ENCODE measurements around the gene FAM186B.
"Not testable (repeated sequence)": the region's sequence is repeated elsewhere in the genome, so short reads cannot be mapped to it uniquely, and the experiment has no call there.

The FAM186B gene

GRCh38 chr12:49635656-49636055 lies 30.2 kb upstream of the FAM186B start:
- no peak for DNase-seq (ENCODE audit: low read depth, low spot score)

- DNase-seq (ENCODE audit: low read depth, low spot score) = no peak
Measured at GRCh38 chr12:49635036-49635435, 29.6 kb upstream of the FAM186B start.

GRCh38 chr12:49633703-49634345 lies 28.4 kb upstream of the FAM186B start:
- no peak for DNase-seq (ENCODE audit: low read depth, low spot score)

GRCh38 chr12:49632986-49633702 lies 27.7 kb upstream of the FAM186B start:
- DNase-seq (ENCODE audit: low read depth, low spot score) = no peak

- DNase-seq (ENCODE audit: low read depth, low spot score) = no peak
Measured at GRCh38 chr12:49632401-49632800, 27.0 kb upstream of the FAM186B start.

- no peak for DNase-seq (ENCODE audit: low read depth, low spot score)
Measured at GRCh38 chr12:49631336-49631907, 26.0 kb upstream of the FAM186B start.

- DNase-seq (ENCODE audit: low read depth, low spot score) = peak; percentile 77
Measured at GRCh38 chr12:49627752-49628360, 22.4 kb upstream of the FAM186B start.

GRCh38 chr12:49626836-49627235 lies 21.4 kb upstream of the FAM186B start:
- DNase-seq (ENCODE audit: low read depth, low spot score) = no peak

GRCh38 chr12:49626169-49626835 lies 20.9 kb upstream of the FAM186B start:
- DNase-seq (ENCODE audit: low read depth, low spot score) = peak; percentile 44

- DNase-seq (ENCODE audit: low read depth, low spot score) = peak; percentile 22
Measured at GRCh38 chr12:49624921-49625577, 19.6 kb upstream of the FAM186B start.

- peak; percentile 93 for DNase-seq (ENCODE audit: low read depth, low spot score)
Measured at GRCh38 chr12:49623142-49623904, 17.9 kb upstream of the FAM186B start, which contains the start of gene PRPF40B. Gene PRPF40B, plus strand, starts transcription at chr12:49623561. Its CDS starts 30 bp downstream, at chr12:49623591.

- DNase-seq (ENCODE audit: low read depth, low spot score) = no peak
Measured at GRCh38 chr12:49622501-49623141, 17.2 kb upstream of the FAM186B start.

- no peak for DNase-seq (ENCODE audit: low read depth, low spot score)
Measured at GRCh38 chr12:49621651-49622500, 16.4 kb upstream of the FAM186B start.

- no peak for DNase-seq (ENCODE audit: low read depth, low spot score)
Measured at GRCh38 chr12:49619286-49619685, 13.8 kb upstream of the FAM186B start.

- no peak for DNase-seq (ENCODE audit: low read depth, low spot score)
Measured at GRCh38 chr12:49618576-49618975, 13.1 kb upstream of the FAM186B start.

GRCh38 chr12:49616533-49617219 lies 11.2 kb upstream of the FAM186B start:
- DNase-seq (ENCODE audit: low read depth, low spot score) = no peak

GRCh38 chr12:49615725-49616124 lies 10.3 kb upstream of the FAM186B start:
- DNase-seq (ENCODE audit: low read depth, low spot score) = no peak

GRCh38 chr12:49612210-49612609 lies 6.8 kb upstream of the FAM186B start:
- no peak for DNase-seq (ENCODE audit: low read depth, low spot score)

- DNase-seq (ENCODE audit: low read depth, low spot score) = not testable (repeated sequence)
Measured at GRCh38 chr12:49610785-49611184, 5.3 kb upstream of the FAM186B start.

Measured in astrocyte of the hippocampus (primary cell).